A549 (cell line): ENCODE data around the gene CCDC167. TPM values are rescaled to one million over a fixed set of nuclear protein-coding genes. Genes with fewer than 3 reads are reported as not detected.

ENCODE experiments used
- ATAC-seq, 2 experiments: fragments of 200-7000 bp in 1 of 2; fragments of >200 bp in 1 of 2; cut with Nextera tagmentation in 1 of 2; cut with Tn5 transposase in 1 of 2; 3 replicates each; pipeline versions ENCODE4 v1.8.0 to v1.9.1; 2018 to 2020; ENCODE audit warnings: mild to moderate bottlenecking in 1 of 2, moderate library complexity in 1 of 2
- CTCF ChIA-PET: fragments of 300-600 bp; sonication (Branson Sonifier 250); formaldehyde crosslinking; extraction: SDS; loops from one replicate; lab custom pipeline; 2021; ENCODE audit warnings: antibody characterized with exemption, inconsistent platforms; lab: Yijun Ruan, JAX
- POLR2A ChIA-PET: fragments of 350-600 bp; formaldehyde crosslinking; extraction: SDS; loops from one replicate; lab custom pipeline; 2021; ENCODE audit warnings: antibody characterized with exemption, inconsistent platforms; lab: Yijun Ruan, JAX
- DNase-seq, 2 experiments: peaks; one replicate each; pipeline versions ENCODE4 v3.0.0 to v3.0.0-alpha.2; 2011 to 2016; ENCODE audit warnings: low read depth in 1 of 2, low spot score in 1 of 2
- FAIRE-seq: peaks from 2 replicates; lab custom pipeline; 2011; peaks lifted over from hg19 to GRCh38; lab: Jason Lieb, UNC
- H3K27ac ChIP-seq, 2 experiments: fragments of >200 bp; sonication (Bioruptor Twin); formaldehyde crosslinking; 3 replicates each; pipeline ENCODE4 v1.5.1; 2016 to 2017
- H3K4me1 ChIP-seq: fragments of >200 bp; sonication (Bioruptor Twin); formaldehyde crosslinking; 3 replicates; pipeline ENCODE4 v1.6.1; 2016
- H3K4me2 ChIP-seq: fragments of >200 bp; sonication (Bioruptor Twin); formaldehyde crosslinking; 3 replicates; pipeline ENCODE4 v1.6.1; 2016
- H3K4me3 ChIP-seq: fragments of >200 bp; sonication (Bioruptor Twin); formaldehyde crosslinking; 3 replicates; pipeline ENCODE4 v1.5.1; 2016
- H3K9me3 ChIP-seq: fragments of >200 bp; sonication (Bioruptor Twin); formaldehyde crosslinking; 3 replicates; pipeline ENCODE4 v1.6.1; 2016
- BHLHE40 ChIP-seq: IDR thresholded peaks from 2 replicates; pipeline ENCODE4 v1.6.1; 2012; ENCODE audit warnings: low read depth, low read length, inconsistent platforms
- CBX2 ChIP-seq: fragments of 200-600 bp; sonication (generic); IDR thresholded peaks from 2 replicates; pipeline ENCODE4 v1.6.1; 2016; ENCODE audit warnings: low read depth, mild to moderate bottlenecking, borderline replicate concordance
- CBX8 ChIP-seq: fragments of 200-600 bp; sonication (generic); IDR thresholded peaks from 2 replicates; pipeline ENCODE4 v1.6.1; 2016
- EHF ChIP-seq: fragments of 250-450 bp; sonication (Bioruptor Pico); IDR thresholded peaks from 2 replicates; pipeline ENCODE4 v1.5.0; 2020; ENCODE audit warnings: mild to moderate bottlenecking
- EHMT2 ChIP-seq: fragments of 200-600 bp; sonication (generic); IDR thresholded peaks from 2 replicates; pipeline ENCODE4 v1.6.1; 2016; ENCODE audit warnings: antibody characterized with exemption, low read depth, mild to moderate bottlenecking, moderate library complexity
- EP300 ChIP-seq, 2 experiments: fragments of >200 bp; sonication (Bioruptor Twin); formaldehyde crosslinking; IDR thresholded peaks; 2 replicates in 1 of 2; 3 replicates in 1 of 2; pipeline ENCODE4 v1.6.1; 2016 to 2017
- HDAC2 ChIP-seq: fragments of 200-600 bp; sonication (generic); IDR thresholded peaks from 2 replicates; pipeline ENCODE4 v1.6.1; 2016
- JUNB ChIP-seq: fragments of >200 bp; sonication (Bioruptor Twin); formaldehyde crosslinking; IDR thresholded peaks from 2 replicates; pipeline ENCODE4 v1.6.1; 2016
- KDM1A ChIP-seq: fragments of 200-600 bp; sonication (generic); IDR thresholded peaks from 2 replicates; pipeline ENCODE4 v1.6.1; 2016; ENCODE audit warnings: low read depth, mild to moderate bottlenecking
- NR3C1 ChIP-seq: fragments of >200 bp; sonication (Bioruptor Twin); formaldehyde crosslinking; IDR thresholded peaks from 3 replicates; pipeline ENCODE4 v1.6.1; 2017
- RFX5 ChIP-seq: fragments of 450-650 bp; IDR thresholded peaks from 2 replicates; pipeline ENCODE4 v1.7.1; 2014; ENCODE audit warnings: antibody characterized with exemption, mild to moderate bottlenecking, moderate library complexity
- SREBF2 ChIP-seq: fragments of 450-650 bp; IDR thresholded peaks from 2 replicates; pipeline ENCODE4 v1.6.1; 2014; ENCODE audit warnings: mild to moderate bottlenecking, moderate library complexity
- TFCP2L1 ChIP-seq: fragments of 250-450 bp; sonication (Bioruptor Pico); IDR thresholded peaks from 2 replicates; pipeline ENCODE4 v1.5.0; 2021; ENCODE audit warnings: mild to moderate bottlenecking
- TP53 ChIP-seq: fragments of 250-450 bp; sonication (Bioruptor Pico); IDR thresholded peaks from 2 replicates; pipeline ENCODE4 v1.5.0; 2021; ENCODE audit warnings: mild to moderate bottlenecking, moderate library complexity
- WGBS: methylation state at CpG from one replicate; pipeline ENCODE4 v1.1.6; 2017; ENCODE audit errors: missing lambda C conversion rate; 5-methylcytosine and 5-hydroxymethylcytosine counted together
- polyA plus RNA-seq, 4 experiments: library from polyadenylated mRNA; depleted of rRNA in 3 of 4; stranded (reverse); fragments of >200 nt; fragmentation: RNase III in 1 of 4; extraction: RNeasy Plus Mini Kit Qiagen cat#74134 plus additional on column Dnase treatment in 1 of 4; gene quantifications; 2 replicates in 3 of 4; 3 replicates in 1 of 4; pipeline ENCODE4 v1.2.3, GENCODE V29; 2011 to 2017
- TF ChIP-seq, protein P1 (sequence below): fragments of 150-350 bp; IDR thresholded peaks from 2 replicates; pipeline ENCODE4 v1.6.1; 2014; ENCODE audit warnings: low read depth, mild to moderate bottlenecking, low read length
- TF ChIP-seq, protein P2 (sequence below): IDR thresholded peaks from 2 replicates; pipeline ENCODE4 v1.6.1; 2012; ENCODE audit warnings: low read depth, borderline replicate concordance
- TF ChIP-seq, protein P3 (sequence below): fragments of >200 bp; sonication (Bioruptor Twin); formaldehyde crosslinking; IDR thresholded peaks from 3 replicates; pipeline ENCODE4 v1.6.1; 2016
- TF ChIP-seq, protein P4 (sequence below): fragments of >200 bp; sonication (Bioruptor Twin); formaldehyde crosslinking; IDR thresholded peaks from 2 replicates; pipeline ENCODE4 v1.6.1; 2016
- TF ChIP-seq, protein P5 (sequence below): fragments of 450-650 bp; IDR thresholded peaks from 2 replicates; pipeline ENCODE4 v1.6.1; 2014; ENCODE audit warnings: antibody characterized with exemption
- TF ChIP-seq, protein P6 (sequence below): fragments of >200 bp; sonication (Bioruptor Twin); formaldehyde crosslinking; IDR thresholded peaks from 3 replicates; pipeline ENCODE4 v1.5.1; 2016
- TF ChIP-seq, protein P7 (sequence below): fragments of 250-450 bp; sonication (Bioruptor Pico); IDR thresholded peaks from 2 replicates; pipeline ENCODE4 v1.5.0; 2021; ENCODE audit warnings: mild to moderate bottlenecking, moderate library complexity, borderline replicate concordance

The CCDC167 gene
- polyA plus RNA-seq, 2 of the 4 experiments (the other 2 are of a cell fraction), result 35.1 to 39.1 TPM

DNA sequence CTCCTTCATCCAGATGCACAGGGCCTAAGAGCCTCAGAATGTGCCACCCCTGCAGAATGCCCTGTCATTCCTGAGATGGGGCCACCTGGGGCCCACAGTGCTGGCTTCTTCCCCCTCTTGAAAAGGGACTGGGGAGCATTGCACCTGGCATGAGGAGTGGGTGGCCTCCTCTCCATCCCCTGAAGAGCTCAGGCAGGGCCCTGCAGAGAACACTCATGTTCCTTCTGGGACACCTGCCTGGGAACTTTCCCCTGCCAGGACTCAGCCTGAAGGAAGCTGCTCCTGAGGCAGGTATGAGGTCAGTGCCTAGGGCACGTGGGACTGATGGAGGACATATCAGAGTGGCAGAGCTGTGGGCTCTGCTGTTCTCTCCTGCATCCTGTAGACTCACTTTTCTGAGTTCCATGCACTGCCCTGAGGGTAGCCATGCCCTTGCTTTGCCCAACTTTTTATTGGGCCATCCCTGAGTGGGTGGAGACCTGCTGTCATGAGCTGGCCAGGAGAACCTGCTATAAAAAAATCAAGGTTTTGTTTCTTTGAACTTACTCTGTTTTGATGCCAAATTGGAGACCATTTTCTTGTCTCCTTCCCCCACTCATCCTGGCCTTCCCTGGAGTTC is 19.5 kb downstream of the CCDC167 start:
- ChIA-PET CTCF (interaction anchor here (0.9 to 2.0 kb wide), 4 partner anchors 20 to 212 kb away, joined by 3 to 11 read pairs (median 4); partner anchors contain the start of gene CCDC167), POLR2A (no interaction called here)
- Histone ChIP-seq H3K4me1 (no peaks in the 10 kb centered on the region), H3K4me3 (no peak overlapping the region), H3K9me3 (no peaks in the 10 kb centered on the region), H3K27ac (no peak overlapping the region), H3K4me2 (no peak overlapping the region)
- TF ChIP-seq RFX5, result no peak
- TF ChIP-seq, protein P1, sequence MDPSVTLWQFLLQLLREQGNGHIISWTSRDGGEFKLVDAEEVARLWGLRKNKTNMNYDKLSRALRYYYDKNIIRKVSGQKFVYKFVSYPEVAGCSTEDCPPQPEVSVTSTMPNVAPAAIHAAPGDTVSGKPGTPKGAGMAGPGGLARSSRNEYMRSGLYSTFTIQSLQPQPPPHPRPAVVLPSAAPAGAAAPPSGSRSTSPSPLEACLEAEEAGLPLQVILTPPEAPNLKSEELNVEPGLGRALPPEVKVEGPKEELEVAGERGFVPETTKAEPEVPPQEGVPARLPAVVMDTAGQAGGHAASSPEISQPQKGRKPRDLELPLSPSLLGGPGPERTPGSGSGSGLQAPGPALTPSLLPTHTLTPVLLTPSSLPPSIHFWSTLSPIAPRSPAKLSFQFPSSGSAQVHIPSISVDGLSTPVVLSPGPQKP, result no peak
- no peak for TF ChIP-seq BHLHE40
- TF ChIP-seq JUNB, result no peak
- whole genome bisulfite sequencing, result 80% methylated on average over 1 of the region's 1 CpG
- no peak for FAIRE-seq
- ATAC-seq, result no peak
- no peak for DNase-seq

DNA sequence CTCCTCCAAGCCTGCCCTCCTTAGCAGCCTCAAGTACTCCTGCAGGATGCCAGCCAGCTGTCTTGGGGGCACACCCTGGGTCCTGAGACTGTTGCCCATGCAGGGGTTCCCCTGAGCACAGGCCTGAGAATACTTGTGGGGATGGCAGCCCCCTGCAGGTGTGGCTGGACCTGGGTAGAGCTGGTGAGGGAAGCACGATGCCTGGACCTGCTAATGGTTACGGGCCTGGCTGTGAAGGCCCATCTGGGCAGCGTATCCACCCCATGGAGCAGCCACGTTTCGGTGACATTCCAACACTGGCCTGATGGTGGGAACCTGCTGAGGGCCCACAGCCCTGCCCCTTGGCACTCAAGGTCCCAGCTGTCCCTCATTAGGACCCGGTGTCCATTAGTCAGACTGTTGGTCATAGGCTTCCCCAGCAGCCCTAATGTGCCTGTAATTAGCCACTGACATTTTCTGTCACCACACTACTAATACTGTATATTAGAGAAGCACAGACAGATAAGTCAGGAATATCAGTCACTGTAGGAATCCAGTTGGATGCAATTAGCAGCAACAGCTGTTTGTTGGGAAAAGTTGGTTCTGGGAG is 20.3 kb downstream of the CCDC167 start:
- no peak for ATAC-seq
- ChIA-PET CTCF (interaction anchor here (1.2 to 2.7 kb wide), 4 partner anchors 13 to 212 kb away, joined by 3 to 11 read pairs (median 6); partner anchors contain the start of gene CCDC167), POLR2A (no interaction called here)
- WGBS, result 100% methylated on average over 2 of the region's 6 CpGs
- H3K4me2 ChIP-seq, result no peak overlapping the region
- no peaks in the 10 kb centered on the region for H3K9me3 ChIP-seq
- H3K27ac ChIP-seq, result no peak overlapping the region
- FAIRE-seq, result no peak
- TF ChIP-seq, protein P2, sequence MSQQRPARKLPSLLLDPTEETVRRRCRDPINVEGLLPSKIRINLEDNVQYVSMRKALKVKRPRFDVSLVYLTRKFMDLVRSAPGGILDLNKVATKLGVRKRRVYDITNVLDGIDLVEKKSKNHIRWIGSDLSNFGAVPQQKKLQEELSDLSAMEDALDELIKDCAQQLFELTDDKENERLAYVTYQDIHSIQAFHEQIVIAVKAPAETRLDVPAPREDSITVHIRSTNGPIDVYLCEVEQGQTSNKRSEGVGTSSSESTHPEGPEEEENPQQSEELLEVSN, result no peak
- TF ChIP-seq TP53 (CRISPR knock-in tag), result no peak
- no peak for TF ChIP-seq EP300 (IDR thresholded peaks at IDR 0.05)
- no peak for TF ChIP-seq CBX2
- TF ChIP-seq, protein P3, sequence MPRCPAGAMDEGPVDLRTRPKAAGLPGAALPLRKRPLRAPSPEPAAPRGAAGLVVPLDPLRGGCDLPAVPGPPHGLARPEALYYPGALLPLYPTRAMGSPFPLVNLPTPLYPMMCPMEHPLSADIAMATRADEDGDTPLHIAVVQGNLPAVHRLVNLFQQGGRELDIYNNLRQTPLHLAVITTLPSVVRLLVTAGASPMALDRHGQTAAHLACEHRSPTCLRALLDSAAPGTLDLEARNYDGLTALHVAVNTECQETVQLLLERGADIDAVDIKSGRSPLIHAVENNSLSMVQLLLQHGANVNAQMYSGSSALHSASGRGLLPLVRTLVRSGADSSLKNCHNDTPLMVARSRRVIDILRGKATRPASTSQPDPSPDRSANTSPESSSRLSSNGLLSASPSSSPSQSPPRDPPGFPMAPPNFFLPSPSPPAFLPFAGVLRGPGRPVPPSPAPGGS, result no peak
- no peak for TF ChIP-seq CBX8
- TF ChIP-seq, protein P4, sequence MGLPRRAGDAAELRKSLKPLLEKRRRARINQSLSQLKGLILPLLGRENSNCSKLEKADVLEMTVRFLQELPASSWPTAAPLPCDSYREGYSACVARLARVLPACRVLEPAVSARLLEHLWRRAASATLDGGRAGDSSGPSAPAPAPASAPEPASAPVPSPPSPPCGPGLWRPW, result no peak
- TF ChIP-seq EHF (CRISPR knock-in tag), result no peak
- TF ChIP-seq, protein P5, sequence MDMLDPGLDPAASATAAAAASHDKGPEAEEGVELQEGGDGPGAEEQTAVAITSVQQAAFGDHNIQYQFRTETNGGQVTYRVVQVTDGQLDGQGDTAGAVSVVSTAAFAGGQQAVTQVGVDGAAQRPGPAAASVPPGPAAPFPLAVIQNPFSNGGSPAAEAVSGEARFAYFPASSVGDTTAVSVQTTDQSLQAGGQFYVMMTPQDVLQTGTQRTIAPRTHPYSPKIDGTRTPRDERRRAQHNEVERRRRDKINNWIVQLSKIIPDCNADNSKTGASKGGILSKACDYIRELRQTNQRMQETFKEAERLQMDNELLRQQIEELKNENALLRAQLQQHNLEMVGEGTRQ, result no peak
- TF ChIP-seq HDAC2, result no peak
- TF ChIP-seq KDM1A, result no peak
- no peak for TF ChIP-seq EHMT2
- TF ChIP-seq TFCP2L1 (CRISPR knock-in tag), result no peak
- no peak overlapping the region for H3K4me3 ChIP-seq
- no peak for DNase-seq
- H3K4me1 ChIP-seq, result no peaks in the 10 kb centered on the region

DNA sequence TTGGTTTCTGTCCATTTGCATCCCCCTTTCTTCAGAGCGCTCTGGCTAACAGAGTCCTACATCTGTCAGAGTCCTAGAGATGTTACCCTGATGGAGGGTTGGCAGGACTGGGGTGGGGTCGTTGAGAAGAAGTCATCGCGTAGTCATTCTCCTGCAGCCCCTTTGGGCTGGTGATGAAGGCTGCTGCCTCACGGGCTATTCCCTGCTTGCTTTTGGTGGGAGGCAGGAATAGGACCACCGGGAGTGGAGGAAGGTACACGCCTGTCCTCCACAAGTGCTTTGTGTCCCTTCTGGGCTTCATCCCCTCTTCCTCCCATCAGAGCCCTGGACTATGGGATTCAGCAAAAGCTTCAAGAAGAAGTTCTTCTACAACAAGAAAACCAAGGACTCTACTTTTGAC is 20.9 kb downstream of the CCDC167 start:
- TF ChIP-seq NR3C1, result no peak
- TF ChIP-seq, protein P6, sequence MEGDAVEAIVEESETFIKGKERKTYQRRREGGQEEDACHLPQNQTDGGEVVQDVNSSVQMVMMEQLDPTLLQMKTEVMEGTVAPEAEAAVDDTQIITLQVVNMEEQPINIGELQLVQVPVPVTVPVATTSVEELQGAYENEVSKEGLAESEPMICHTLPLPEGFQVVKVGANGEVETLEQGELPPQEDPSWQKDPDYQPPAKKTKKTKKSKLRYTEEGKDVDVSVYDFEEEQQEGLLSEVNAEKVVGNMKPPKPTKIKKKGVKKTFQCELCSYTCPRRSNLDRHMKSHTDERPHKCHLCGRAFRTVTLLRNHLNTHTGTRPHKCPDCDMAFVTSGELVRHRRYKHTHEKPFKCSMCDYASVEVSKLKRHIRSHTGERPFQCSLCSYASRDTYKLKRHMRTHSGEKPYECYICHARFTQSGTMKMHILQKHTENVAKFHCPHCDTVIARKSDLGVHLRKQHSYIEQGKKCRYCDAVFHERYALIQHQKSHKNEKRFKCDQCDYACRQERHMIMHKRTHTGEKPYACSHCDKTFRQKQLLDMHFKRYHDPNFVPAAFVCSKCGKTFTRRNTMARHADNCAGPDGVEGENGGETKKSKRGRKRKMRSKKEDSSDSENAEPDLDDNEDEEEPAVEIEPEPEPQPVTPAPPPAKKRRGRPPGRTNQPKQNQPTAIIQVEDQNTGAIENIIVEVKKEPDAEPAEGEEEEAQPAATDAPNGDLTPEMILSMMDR, result no peak
- no peak for TF ChIP-seq EHMT2
- TF ChIP-seq, protein P7, sequence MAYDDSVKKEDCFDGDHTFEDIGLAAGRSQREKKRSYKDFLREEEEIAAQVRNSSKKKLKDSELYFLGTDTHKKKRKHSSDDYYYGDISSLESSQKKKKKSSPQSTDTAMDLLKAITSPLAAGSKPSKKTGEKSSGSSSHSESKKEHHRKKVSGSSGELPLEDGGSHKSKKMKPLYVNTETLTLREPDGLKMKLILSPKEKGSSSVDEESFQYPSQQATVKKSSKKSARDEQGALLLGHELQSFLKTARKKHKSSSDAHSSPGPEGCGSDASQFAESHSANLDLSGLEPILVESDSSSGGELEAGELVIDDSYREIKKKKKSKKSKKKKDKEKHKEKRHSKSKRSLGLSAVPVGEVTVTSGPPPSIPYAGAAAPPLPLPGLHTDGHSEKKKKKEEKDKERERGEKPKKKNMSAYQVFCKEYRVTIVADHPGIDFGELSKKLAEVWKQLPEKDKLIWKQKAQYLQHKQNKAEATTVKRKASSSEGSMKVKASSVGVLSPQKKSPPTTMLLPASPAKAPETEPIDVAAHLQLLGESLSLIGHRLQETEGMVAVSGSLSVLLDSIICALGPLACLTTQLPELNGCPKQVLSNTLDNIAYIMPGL (CRISPR knock-in tag), result no peak
- no peak for TF ChIP-seq SREBF2
- TF ChIP-seq, all 56 proteins: peak for 0
- DNase-seq (no peak), FAIRE-seq (no peak), ATAC-seq (no peak)
- no peak overlapping the region for H3K4me3 ChIP-seq
- no peak overlapping the region for H3K27ac ChIP-seq
- no peaks in the 10 kb centered on the region for H3K9me3 ChIP-seq
- POLR2A ChIA-PET, result no interaction called here
- no peak overlapping the region for H3K4me2 ChIP-seq
- CTCF ChIA-PET, result interaction anchor here (1.2 to 2.7 kb wide), 4 partner anchors 13 to 213 kb away, joined by 3 to 11 read pairs (median 6); partner anchors contain the start of gene CCDC167
- 80% methylated on average over 7 of the region's 7 CpGs for WGBS
- no peaks in the 10 kb centered on the region for H3K4me1 ChIP-seq
